ENCODE measurements around the gene STK39. TPM values are rescaled to one million over a fixed set of nuclear protein-coding genes. Genes with fewer than 3 reads are reported as not detected.
A peak's percentile ranks its signal among the peaks of the same experiment; 100 is the strongest.

The STK39 gene
- total and polyA plus RNA-seq, 9 of the 15 experiments (the other 6 are each of a cell fraction or from before 2014, with no cell fraction given) = 0.19 to 0.76 (median 0.51) TPM

DNA sequence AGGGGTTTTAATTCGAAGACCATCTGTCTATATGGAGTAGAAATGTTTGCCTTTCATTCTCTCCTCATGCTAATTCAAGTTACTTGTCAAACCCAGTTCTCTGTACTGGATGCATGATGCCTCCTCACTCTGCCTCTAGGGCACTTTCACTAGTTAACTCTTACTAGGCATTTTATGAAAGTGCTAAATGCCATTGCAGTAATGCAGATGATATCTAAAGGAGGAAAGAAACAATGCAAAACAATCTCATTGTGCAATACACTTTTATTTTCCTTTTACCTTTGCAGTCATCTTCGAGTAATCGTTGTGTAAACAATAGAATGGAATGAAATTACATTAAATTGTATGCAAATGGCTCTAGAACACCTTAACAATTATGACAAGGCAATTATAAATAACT is 293.6 kb downstream of the STK39 start (continued):
- TF ChIP-seq CEBPG (CRISPR knock-in tag; IDR thresholded peaks at IDR 0.05) = no peak
- peak; percentile 30 to 45; a peak in 2 of 4 replicates for TF ChIP-seq CEBPG (tag; conservative IDR thresholded peaks at IDR 0.05 in 1 of 2, IDR thresholded peaks at IDR 0.05 in 1 of 2)

DNA sequence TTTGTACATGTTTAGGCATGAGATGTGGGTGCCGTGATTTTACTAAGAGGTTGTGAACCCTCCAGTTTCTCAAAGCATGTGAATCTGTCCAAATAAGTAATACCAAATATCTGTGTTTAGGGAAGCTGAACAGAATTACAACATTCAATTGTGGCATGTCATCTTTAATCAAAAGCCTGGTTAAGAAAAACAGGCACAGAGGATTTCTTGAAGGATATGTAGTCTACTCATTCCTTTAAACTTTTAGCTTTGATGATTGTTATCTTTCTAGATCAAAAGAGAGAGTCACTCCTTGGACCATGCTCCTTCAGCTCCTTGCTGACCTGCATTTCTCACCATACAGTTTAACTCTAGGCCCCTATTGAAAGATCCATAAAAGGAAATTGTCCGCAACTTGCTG is 296.8 kb downstream of the STK39 start:
- CTCF ChIA-PET (ENCODE audit: low intra/inter-chr PET ratio) = no interaction called here
- in situ Hi-C loops (cut with MboI) = no loop called here

More for the DNA sequence above, 296.8 kb downstream of the STK39 start:
- TF ChIP-seq FOXP4 (CRISPR knock-in tag; IDR thresholded peaks at IDR 0.05; ENCODE audit: borderline replicate concordance) (no peak), ZNF140 (CRISPR knock-in tag; IDR thresholded peaks at IDR 0.05) (no peak)
- BruUV-seq (replicated peaks) = no TSS peak
- POLR2A ChIA-PET = interaction anchor here (0.5 to 4.9 kb wide), 3 partner anchors 11 to 200 kb away, joined by 3 to 52 read pairs (median 3); no protein-coding TSS in a partner anchor
- Histone ChIP-seq H3K79me2 (ENCODE audit: control insufficient read depth, insufficient read depth, low read length) (no peaks in the 10 kb centered on the region), H4K20me1 (replicated peaks; ENCODE audit: control insufficient read depth, insufficient read depth, low read length) (no peaks in the 10 kb centered on the region), H3K9me3 (replicated peaks; ENCODE audit: control insufficient read depth, insufficient read depth, low read depth, low read length) (no peaks in the 10 kb centered on the region), H3K4me1 (replicated peaks in 1 of 2; ENCODE audit: control insufficient read depth in 2 of 2, insufficient read depth in 2 of 2, low read length in 2 of 2) (peaks cover 0 to 12% of the 10 kb centered on the region in 2 experiments; a peak in 4 of 5 replicates), H3K27me3 (ENCODE audit: control insufficient read depth in 2 of 2, insufficient read depth in 2 of 2, low read length in 2 of 2) (no peaks in the 10 kb centered on the region; a peak in 1 of 5 replicates), H3K36me3 (ENCODE audit: control insufficient read depth, insufficient read depth, low read length) (no peaks in the 10 kb centered on the region), H2AFZ (ENCODE audit: low read depth, low read length) (no peak overlapping the region), H3K9ac (ENCODE audit: insufficient read depth in 1 of 2, low read depth in 2 of 2, low read length in 2 of 2) (no peak overlapping the region), H3K9me1 (ENCODE audit: control insufficient read depth, insufficient read depth, low read length) (no peaks in the 10 kb centered on the region), H3K27ac (ENCODE audit: extremely low read depth, low read depth, low read length) (no peak overlapping the region), H3K4me2 (ENCODE audit: insufficient read depth, low read length) (no peak overlapping the region), H3K4me3 (no peak overlapping the region)
- no peak for DNase-seq (ENCODE audit: extremely low read depth in 1 of 4, low spot score in 3 of 4)
- WGBS (ENCODE audit: insufficient coverage, low coverage, missing lambda C conversion rate) = 89% methylated on average over 2 of the region's 2 CpGs
- intact Hi-C loops (cut with micrococcal nuclease) = no loop called here
- no peak for ATAC-seq
- no peak for FAIRE-seq

All from K562 (cell line).